PC-9 (cell line): ENCODE measurements around the gene RCOR1. TPM values are rescaled to one million over a fixed set of nuclear protein-coding genes. Genes with fewer than 3 reads are reported as not detected.

Source experiments
- BruUV-seq: library from RNA; stranded (reverse); fragments of 400-500 nt; replicated peaks from 2 replicates; lab custom pipeline; 2021; lab: Mats Ljungman, UMichigan
- CTCF ChIA-PET: fragments of 300-600 bp; sonication (Branson Sonifier 250); formaldehyde crosslinking; loops from one replicate; lab custom pipeline; 2022; ENCODE audit warnings: antibody characterized with exemption; lab: Charles Lee
- POLR2A ChIA-PET: fragments of 300-600 bp; sonication (Branson Sonifier 250); formaldehyde crosslinking; loops from one replicate; lab custom pipeline; 2022; ENCODE audit warnings: antibody characterized with exemption; ENCODE audit not compliant: unreplicated experiment; lab: Charles Lee
- DNase-seq, 2 experiments: peaks; one replicate each; pipeline versions ENCODE4 v3.0.0 to v3.0.0-alpha.2; 2015 to 2022; ENCODE audit warnings: mixed read lengths in 1 of 2
- H2AFZ ChIP-seq: fragments of 200-600 bp; sonication (generic); 2 replicates; pipeline ENCODE4 v1.8.1; 2017; ENCODE audit warnings: antibody characterized with exemption
- H3F3A ChIP-seq: fragments of 200-600 bp; sonication (generic); 2 replicates; pipeline ENCODE4 v1.8.1; 2017; ENCODE audit warnings: antibody characterized with exemption, mild to moderate bottlenecking, low read depth; ENCODE audit not compliant: insufficient read depth
- H3K27ac ChIP-seq: fragments of 200-600 bp; sonication (generic); 2 replicates; pipeline ENCODE4 v1.6.1; 2016; ENCODE audit warnings: mixed run types
- H3K27me3 ChIP-seq: fragments of 200-600 bp; sonication (generic); 2 replicates; pipeline ENCODE4 v1.6.1; 2016; ENCODE audit warnings: low read depth, mixed run types; ENCODE audit not compliant: insufficient read depth
- H3K36me3 ChIP-seq: fragments of 200-600 bp; sonication (generic); 2 replicates; pipeline ENCODE4 v1.6.1; 2016; ENCODE audit warnings: low read depth, mixed run types
- H3K4me1 ChIP-seq: fragments of 200-600 bp; sonication (generic); replicated peaks from 2 replicates; pipeline ENCODE4 v1.6.1; 2016; ENCODE audit warnings: mixed run types; ENCODE audit not compliant: insufficient read depth
- H3K4me2 ChIP-seq: fragments of 200-600 bp; sonication (generic); 2 replicates; pipeline ENCODE4 v1.6.1; 2017; ENCODE audit warnings: mixed run types
- H3K4me3 ChIP-seq: fragments of 200-600 bp; sonication (generic); 2 replicates; pipeline ENCODE4 v1.6.1; 2016; ENCODE audit warnings: mixed run types
- H3K79me2 ChIP-seq: fragments of 200-600 bp; sonication (generic); 2 replicates; pipeline ENCODE4 v1.6.1; 2017; ENCODE audit warnings: low read depth, mixed run types
- H3K9me2 ChIP-seq: fragments of 200-600 bp; sonication (generic); 2 replicates; pipeline ENCODE4 v1.8.1; 2017; ENCODE audit warnings: mild to moderate bottlenecking; ENCODE audit not compliant: insufficient read depth
- H3K9me3 ChIP-seq: fragments of 200-600 bp; sonication (generic); 2 replicates; pipeline ENCODE4 v1.8.1; 2016; ENCODE audit warnings: low read depth; ENCODE audit not compliant: insufficient read depth
- H4K20me1 ChIP-seq: fragments of 200-600 bp; sonication (generic); 2 replicates; pipeline ENCODE4 v1.8.1; 2017; ENCODE audit not compliant: insufficient read depth
- CTCF ChIP-seq: fragments of 200-600 bp; sonication (generic); conservative IDR thresholded peaks from 2 replicates; pipeline ENCODE4 v1.6.1; 2017; ENCODE audit warnings: mixed run types, antibody characterized with exemption, mild to moderate bottlenecking, moderate library complexity
- EZH2 ChIP-seq: fragments of 200-600 bp; sonication (generic); IDR thresholded peaks from 2 replicates; pipeline ENCODE4 v1.8.0; 2017; ENCODE audit warnings: antibody characterized with exemption, low read depth
- intact Hi-C: fragments of 100-400 bp; cut with micrococcal nuclease; formaldehyde crosslinking; loops from one replicate; pipeline ENCODE4 v1.10.0; 2022; ENCODE audit not compliant: unreplicated experiment
- total RNA-seq: library from RNA; stranded (reverse); gene quantifications from 2 replicates; pipeline ENCODE4 v1.2.3, GENCODE V29; 2021

The RCOR1 gene
- total RNA-seq, 1 experiment from 2014 or later, result 67.2 TPM

GRCh38 chr14:102663440-102663839, 71.0 kb downstream of the RCOR1 start:
- Histone ChIP-seq H3K4me3 (no peak overlapping the region), H3K36me3 (peaks cover 8% of the 10 kb centered on the region; the same call in 1 of the 2 replicates), H2AFZ (no peak overlapping the region), H3K27me3 (no peaks in the 10 kb centered on the region), H3K79me2 (peaks cover 97% of the 10 kb centered on the region), H3K4me1 (peaks cover 27% of the 10 kb centered on the region), H4K20me1 (peaks cover 68% of the 10 kb centered on the region), H3K9me2 (no peaks in the 10 kb centered on the region), H3K4me2 (no peak overlapping the region), H3F3A (peaks cover 41% of the 10 kb centered on the region; the same call in 1 of the 2 replicates), H3K9me3 (no peaks in the 10 kb centered on the region), H3K27ac (peak overlapping the region; percentile 5; the same call in 1 of the 2 replicates)
- CTCF ChIA-PET, result interaction anchor here (0.6 kb wide), 1 partner anchor 1001 kb away, joined by 3 read pairs; no protein-coding TSS in a partner anchor
- POLR2A ChIA-PET, result interaction anchor here (0.7 kb wide), 1 partner anchor 796 kb away, joined by 3 read pairs; no protein-coding TSS in a partner anchor
- TF ChIP-seq EZH2, result no peak
- no peak for TF ChIP-seq CTCF
- intact Hi-C loops, result no loop called here
- no peak for DNase-seq
- BruUV-seq, result no TSS peak

GRCh38 chr14:102665621-102666020, 73.2 kb downstream of the RCOR1 start:
- ChIA-PET POLR2A (interaction anchor here (0.6 kb wide), 1 partner anchor 140 kb away, joined by 8 read pairs; no protein-coding TSS in a partner anchor), CTCF (no interaction called here)

GRCh38 chr14:102666635-102667034, 74.2 kb downstream of the RCOR1 start:
- ChIA-PET POLR2A (no interaction called here), CTCF (no interaction called here)
- Histone ChIP-seq H4K20me1 (peaks cover 48% of the 10 kb centered on the region), H3K27ac (no peak overlapping the region), H3K4me2 (no peak overlapping the region), H3K9me3 (no peaks in the 10 kb centered on the region), H3F3A (peaks cover 40% of the 10 kb centered on the region), H2AFZ (no peak overlapping the region), H3K79me2 (peaks cover 95% of the 10 kb centered on the region), H3K4me3 (no peak overlapping the region), H3K9me2 (no peaks in the 10 kb centered on the region), H3K27me3 (no peaks in the 10 kb centered on the region), H3K36me3 (peaks cover 9% of the 10 kb centered on the region; the same call in 1 of the 2 replicates), H3K4me1 (peaks cover 15% of the 10 kb centered on the region; the same call in 1 of the 2 replicates)
- intact Hi-C loops, result no loop called here
- DNase-seq, result no peak
- no TSS peak for BruUV-seq
- TF ChIP-seq CTCF, result no peak
- no peak for TF ChIP-seq EZH2

More at GRCh38 chr14:102665621-102666020, 73.2 kb downstream of the RCOR1 start:
- Histone ChIP-seq H2AFZ (no peak overlapping the region), H3K27ac (no peak overlapping the region), H3K4me1 (peaks cover 15% of the 10 kb centered on the region; the same call in 1 of the 2 replicates), H3F3A (peaks cover 40% of the 10 kb centered on the region), H3K79me2 (peaks cover 96% of the 10 kb centered on the region), H3K4me2 (no peak overlapping the region), H3K4me3 (no peak overlapping the region), H3K27me3 (no peaks in the 10 kb centered on the region), H3K9me2 (no peaks in the 10 kb centered on the region), H4K20me1 (peaks cover 51% of the 10 kb centered on the region), H3K9me3 (no peaks in the 10 kb centered on the region), H3K36me3 (peaks cover 9% of the 10 kb centered on the region; the same call in 1 of the 2 replicates)
- no peak for DNase-seq
- TF ChIP-seq EZH2 (no peak), CTCF (no peak)
- intact Hi-C loops, result no loop called here
- BruUV-seq, result no TSS peak
